Heart right ventricle (tissue), 16 donors: ENCODE results near the gene CD80. TPM values are rescaled to one million over a fixed set of nuclear protein-coding genes. Genes with fewer than 3 reads are reported as not detected.
A peak's percentile ranks its signal among the peaks of the same experiment; 100 is the strongest.

Experiments used
- ATAC-seq, 8 donors: fragments of 200-7000 bp; cut with Tn5 transposase; one replicate each; pipeline ENCODE4 v1.9.1; 2020; ENCODE audit warnings: mild to moderate bottlenecking in 8 of 8, moderate library complexity in 8 of 8, moderate number of reproducible peaks in 1 of 8
- DNase-seq, 2 donors: peaks; one replicate each; pipeline ENCODE4 v3.0.0-alpha.2; 2020
- H3K27ac ChIP-seq, 10 donors: fragments of 200-600 bp; sonication (generic) in 2 of 10; one replicate each; pipeline versions ENCODE4 v1.5.0 to v1.8.0; 2020 to 2022; ENCODE audit warnings: mild to moderate bottlenecking in 3 of 10
- H3K27me3 ChIP-seq, 7 donors: fragments of 200-600 bp; one replicate each; pipeline ENCODE4 v1.8.0; 2021 to 2022; ENCODE audit warnings: mild to moderate bottlenecking in 2 of 7
- H3K36me3 ChIP-seq, 9 donors: fragments of 200-600 bp; sonication (generic) in 1 of 9; one replicate each; pipeline versions ENCODE4 v1.5.0 to v1.8.0; 2020 to 2022; ENCODE audit warnings: mild to moderate bottlenecking in 2 of 9
- H3K4me1 ChIP-seq, 9 donors: fragments of 200-600 bp; sonication (generic) in 1 of 9; one replicate each; pipeline versions ENCODE4 v1.5.0 to v1.8.0; 2020 to 2022; ENCODE audit warnings: mild to moderate bottlenecking in 4 of 9
- H3K4me3 ChIP-seq, 10 donors: fragments of 200-600 bp; sonication (generic) in 2 of 10; one replicate each; pipeline versions ENCODE4 v1.5.0 to v1.8.0; 2020 to 2022; ENCODE audit warnings: mild to moderate bottlenecking in 7 of 10, moderate library complexity in 2 of 10
- H3K9me3 ChIP-seq, 11 donors: fragments of 200-600 bp in 10 of 11; sonication (generic) in 2 of 11; one replicate each; pipeline versions ENCODE4 v1.5.0 to v1.8.0; 2013 to 2022; ENCODE audit warnings: mild to moderate bottlenecking in 2 of 11, control low read depth in 1 of 11, moderate library complexity in 1 of 11
- WGBS, 2 donors: extraction: QIAGEN DNeasy Blood & Tissue Kit; methylation state at CpG; one replicate each; pipeline ENCODE4 v1.1.7; 2013; ENCODE audit warnings: inconsistent platforms in 1 of 2; 5-methylcytosine and 5-hydroxymethylcytosine counted together
- intact Hi-C, 10 donors: fragments of 100-400 bp; cut with DNase I; formaldehyde crosslinking; loops; one replicate each; pipeline versions ENCODE4 v1.11.1 to v1.14.2; 2022
- polyA plus RNA-seq, 2 donors: library from polyadenylated mRNA; stranded (reverse); fragments of 200-250 nt; gene quantifications; one replicate each; pipeline ENCODE4 v1.2.3, GENCODE V29; 2013
- total RNA-seq, 10 donors: library from RNA; stranded (reverse); fragmentation: NEBNext Ultra II Directional in 3 of 10; extraction: Animal tissue kit (Norgen Biotek cat#: 25700) in 3 of 10; gene quantifications; one replicate each; pipeline versions ENCODE4 v1.2.1 to v1.2.4, GENCODE V29; 2021 to 2023
- TF ChIP-seq, protein P1 (sequence below), 9 donors: fragments of 200-600 bp; sonication (generic) in 2 of 9; IDR thresholded peaks; one replicate each; pipeline versions ENCODE4 v1.5.0 to v1.8.0; 2021 to 2022; ENCODE audit warnings: antibody characterized with exemption in 9 of 9, mild to moderate bottlenecking in 5 of 9, moderate library complexity in 1 of 9
- donor health status: Arrhythmogenic right ventricular cardiomyopathy.
- donor health status: ischemic (EF 13 %, LVEDD 7.1; RV severe dilation, severe dysfunction).
- donor health status: healthy with polysubstance abuse.
- donor health status: DM: no; HTN: yes; CAD: no.
- donor health status: DM: no; HTN: no; CAD: no.
- donor health status: ischemic (EF 25% LVEDD 6.9; RV normal size, moderate dysfunction).
- donor health status: ischemic (EF 25% LVEDD 5.7; RV mildly dilated, moderate dysfunction).
- donor health status: healthy.
- donor health status: DM: yes; HTN: yes; CAD: no.
- donor health status: Ischemic cardiomyopathy.
- donor health status: ischemic (EF 35%, LVEDD 5.7; RV mildly dilated, moderate dysfunction).
- donor health status: nonischemic (EF 11% LVEDD 7.7; RV severe dilation, severe dysfunction).
- donor health status: DM: yes; HTN: yes; CAD: no.
- donor health status: PGD.
- donor health status: ischemic (EF 29% LVEDD 5.4; RV normal size, mild dysfunction).
- donor health status: nonischemic (EF 23%, LVEDD 6.1; RV moderate dilation, normal function).

The CD80 gene
- total and polyA plus RNA-seq, 12 donors = 0.01 to 1.6 (median 0.33) TPM; not detected in 6

DNA sequence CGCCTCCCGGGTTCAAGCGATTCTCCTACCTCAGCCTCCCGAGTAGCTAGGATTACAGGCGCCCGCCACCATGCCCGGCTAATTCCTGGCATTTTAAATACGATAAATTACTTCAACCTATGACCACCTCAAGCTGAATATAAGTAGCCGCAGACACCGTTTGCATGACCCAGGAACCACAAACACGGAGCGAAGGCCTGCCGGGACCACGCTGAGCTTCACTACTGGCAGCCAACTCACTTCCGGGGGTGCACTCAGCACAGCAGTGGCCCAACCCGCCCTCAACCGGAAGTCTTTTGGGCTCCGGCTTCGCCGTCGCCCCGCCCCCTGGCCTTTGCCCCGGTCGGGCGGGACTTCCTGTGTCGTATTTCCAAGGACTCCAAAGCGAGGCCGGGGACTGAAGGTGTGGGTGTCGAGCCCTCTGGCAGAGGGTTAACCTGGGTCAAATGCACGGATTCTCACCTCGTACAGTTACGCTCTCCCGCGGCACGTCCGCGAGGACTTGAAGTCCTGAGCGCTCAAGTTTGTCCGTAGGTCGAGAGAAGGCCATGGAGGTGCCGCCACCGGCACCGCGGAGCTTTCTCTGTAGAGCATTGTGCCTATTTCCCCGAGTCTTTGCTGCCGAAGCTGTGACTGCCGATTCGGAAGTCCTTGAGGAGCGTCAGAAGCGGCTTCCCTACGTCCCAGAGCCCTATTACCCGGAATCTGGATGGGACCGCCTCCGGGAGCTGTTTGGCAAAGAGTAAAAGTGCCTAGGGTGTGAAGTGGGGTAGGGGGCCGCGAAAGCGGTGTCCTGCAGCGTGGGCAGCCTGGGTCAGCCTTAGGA, 61.0 kb downstream of the CD80 start, which contains the start of gene TIMMDC1:
TSS of gene TIMMDC1 (plus strand) at position 362 of the 826 bp plus-strand sequence. CDS start at position 549, 187 bp downstream.
- WGBS, 2 donors = 0 to 1% methylated on average over 58 of the region's 58 CpGs
- ATAC-seq (peak; percentile 99 to 100 (median 100)), DNase-seq (peak; percentile 96 to 98)
- no peaks in the 10 kb centered on the region for H3K27me3 ChIP-seq
- intact Hi-C loops = loop anchor here in 3 of 10 donors (1.0 to 10.0 kb wide), 4 partner anchors 30 to 996 kb away; partner anchors contain the start of genes COX17 (in 2 of the 3) and POGLUT1 (in 1 of the 3)
- H3K4me3 ChIP-seq = peak within 1 kb of the TSS; percentile 66 to 93 (median 82)
- TF ChIP-seq, protein P1, sequence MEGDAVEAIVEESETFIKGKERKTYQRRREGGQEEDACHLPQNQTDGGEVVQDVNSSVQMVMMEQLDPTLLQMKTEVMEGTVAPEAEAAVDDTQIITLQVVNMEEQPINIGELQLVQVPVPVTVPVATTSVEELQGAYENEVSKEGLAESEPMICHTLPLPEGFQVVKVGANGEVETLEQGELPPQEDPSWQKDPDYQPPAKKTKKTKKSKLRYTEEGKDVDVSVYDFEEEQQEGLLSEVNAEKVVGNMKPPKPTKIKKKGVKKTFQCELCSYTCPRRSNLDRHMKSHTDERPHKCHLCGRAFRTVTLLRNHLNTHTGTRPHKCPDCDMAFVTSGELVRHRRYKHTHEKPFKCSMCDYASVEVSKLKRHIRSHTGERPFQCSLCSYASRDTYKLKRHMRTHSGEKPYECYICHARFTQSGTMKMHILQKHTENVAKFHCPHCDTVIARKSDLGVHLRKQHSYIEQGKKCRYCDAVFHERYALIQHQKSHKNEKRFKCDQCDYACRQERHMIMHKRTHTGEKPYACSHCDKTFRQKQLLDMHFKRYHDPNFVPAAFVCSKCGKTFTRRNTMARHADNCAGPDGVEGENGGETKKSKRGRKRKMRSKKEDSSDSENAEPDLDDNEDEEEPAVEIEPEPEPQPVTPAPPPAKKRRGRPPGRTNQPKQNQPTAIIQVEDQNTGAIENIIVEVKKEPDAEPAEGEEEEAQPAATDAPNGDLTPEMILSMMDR (IDR thresholded peaks at IDR 0.05) = peak in 1 of 9 donors; percentile 7
- H3K4me1 ChIP-seq = peaks cover 9 to 44% (median 31%) of the 10 kb centered on the region in 9 donors
- no peaks in the 10 kb centered on the region for H3K9me3 ChIP-seq
- H3K27ac ChIP-seq = peak within 1 kb of the TSS; percentile 74 to 98 (median 96)
- peaks cover 0 to 26% (median 4%) of the 10 kb centered on the region in 9 donors for H3K36me3 ChIP-seq

DNA sequence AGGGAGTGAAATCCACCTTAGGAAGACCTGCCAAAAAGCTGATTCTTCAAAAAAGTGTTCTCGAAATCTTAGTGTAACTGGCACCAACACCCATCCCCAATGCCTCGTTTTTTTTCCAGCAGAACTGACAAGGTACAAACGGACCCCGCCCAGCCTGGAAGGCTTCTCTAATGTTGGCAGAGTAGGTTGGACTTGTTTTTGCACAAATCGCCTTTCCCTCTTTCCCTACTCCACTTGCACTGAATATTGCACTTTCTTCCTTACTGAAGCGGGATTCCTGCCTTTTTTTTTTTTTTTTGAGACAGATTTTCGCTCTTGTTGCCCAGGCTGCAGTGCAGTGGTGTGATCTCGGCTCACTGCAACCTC, 61.6 kb downstream of the CD80 start:
- Histone ChIP-seq H3K27ac (peak overlapping the region; percentile 74 to 98 (median 96)), H3K27me3 (no peaks in the 10 kb centered on the region), H3K36me3 (peaks cover 0 to 23% (median 4%) of the 10 kb centered on the region in 9 donors), H3K4me3 (peak overlapping the region; percentile 66 to 93 (median 82)), H3K4me1 (peaks cover 9 to 44% (median 31%) of the 10 kb centered on the region in 9 donors), H3K9me3 (no peaks in the 10 kb centered on the region)
- TF ChIP-seq, protein P1 (IDR thresholded peaks at IDR 0.05) = no peak
- ATAC-seq = peak in 5 of 8 donors; percentile 2 to 10 (median 4)
- intact Hi-C loops = loop anchor here in 3 of 10 donors (1.0 to 10.0 kb wide), 4 partner anchors 29 to 997 kb away; partner anchors contain the start of genes COX17 (in 2 of the 3) and POGLUT1 (in 1 of the 3)
- peak in 1 of 2 donors; percentile 16 for DNase-seq
- 8% methylated on average over 8 of the region's 8 CpGs for WGBS, 2 donors

DNA sequence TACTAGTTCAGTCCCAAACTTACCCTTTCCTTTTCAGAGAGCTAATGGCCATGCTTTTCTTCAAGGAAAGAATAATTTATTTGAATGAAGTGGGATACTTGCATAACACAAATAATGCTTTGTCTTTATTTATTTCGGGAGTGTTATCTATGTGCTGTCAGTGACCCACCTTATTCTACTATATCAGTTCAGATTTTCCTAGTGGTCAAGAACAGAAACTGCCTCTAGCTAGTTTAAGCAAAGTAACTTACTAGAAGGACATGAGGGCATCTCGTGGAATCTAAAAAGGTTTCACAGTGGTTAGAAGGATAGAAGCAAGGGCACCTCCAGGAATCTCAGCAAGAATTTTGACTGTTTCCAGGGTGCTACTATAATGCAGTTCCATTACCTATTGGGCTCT, 64.8 kb downstream of the CD80 start:
- Histone ChIP-seq H3K4me1 (peaks cover 3 to 19% (median 13%) of the 10 kb centered on the region in 9 donors), H3K27me3 (no peaks in the 10 kb centered on the region), H3K36me3 (peaks cover 0 to 35% (median 0%) of the 10 kb centered on the region in 9 donors), H3K9me3 (no peaks in the 10 kb centered on the region), H3K27ac (no peak overlapping the region), H3K4me3 (no peak overlapping the region)
- DNase-seq (no peak), ATAC-seq (no peak)
- 81 to 86% methylated on average over 2 of the region's 2 CpGs for WGBS, 2 donors
- intact Hi-C loops = loop anchor here in 2 of 10 donors (10.0 kb wide), 2 partner anchors 180 to 1000 kb away; partner anchors contain the start of gene COX17 (in 1 of the 2)
- TF ChIP-seq, protein P1 (IDR thresholded peaks at IDR 0.05) = no peak

DNA sequence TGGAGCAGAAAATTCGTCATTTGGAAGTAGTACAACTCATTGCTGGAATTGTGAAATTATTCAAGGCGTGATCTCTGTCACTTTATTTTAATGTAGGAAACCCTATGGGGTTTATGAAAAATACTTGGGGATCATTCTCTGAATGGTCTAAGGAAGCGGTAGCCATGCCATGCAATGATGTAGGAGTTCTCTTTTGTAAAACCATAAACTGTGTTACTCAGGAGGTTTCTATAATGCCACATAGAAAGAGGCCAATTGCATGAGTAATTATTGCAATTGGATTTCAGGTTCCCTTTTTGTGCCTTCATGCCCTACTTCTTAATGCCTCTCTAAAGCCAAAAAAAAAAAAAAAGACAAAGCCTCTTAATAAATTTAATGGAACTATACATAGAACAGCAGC, 66.6 kb downstream of the CD80 start:
- TF ChIP-seq, protein P1 (IDR thresholded peaks at IDR 0.05) = no peak
- DNase-seq (no peak), ATAC-seq (no peak)
- H3K4me3 ChIP-seq = no peak overlapping the region
- H3K4me1 ChIP-seq = peaks cover 0 to 12% (median 6%) of the 10 kb centered on the region in 9 donors
- H3K27me3 ChIP-seq = no peaks in the 10 kb centered on the region
- no peaks in the 10 kb centered on the region for H3K9me3 ChIP-seq
- H3K27ac ChIP-seq = no peak overlapping the region
- WGBS, 2 donors = 95 to 96% methylated on average over 3 of the region's 3 CpGs
- peaks cover 0 to 53% (median 10%) of the 10 kb centered on the region in 9 donors for H3K36me3 ChIP-seq
- intact Hi-C loops = loop anchor here in 2 of 10 donors (10.0 kb wide), 2 partner anchors 182 to 1002 kb away; partner anchors contain the start of gene COX17 (in 1 of the 2)
